GM18499 (cell line): ENCODE measurements around the gene ALOX12B.
"Not testable (repeated sequence)": the region's sequence is repeated elsewhere in the genome, so short reads cannot be mapped to it uniquely, and the experiment has no call there.

Source experiments
- ATAC-seq: cut with Tn5 transposase; IDR thresholded peaks from one replicate; pipeline ENCODE4 v1.9.1; 2021; ENCODE audit warnings: moderate number of reproducible peaks; ENCODE audit not compliant: insufficient read depth, unreplicated experiment

The ALOX12B gene

DNA sequence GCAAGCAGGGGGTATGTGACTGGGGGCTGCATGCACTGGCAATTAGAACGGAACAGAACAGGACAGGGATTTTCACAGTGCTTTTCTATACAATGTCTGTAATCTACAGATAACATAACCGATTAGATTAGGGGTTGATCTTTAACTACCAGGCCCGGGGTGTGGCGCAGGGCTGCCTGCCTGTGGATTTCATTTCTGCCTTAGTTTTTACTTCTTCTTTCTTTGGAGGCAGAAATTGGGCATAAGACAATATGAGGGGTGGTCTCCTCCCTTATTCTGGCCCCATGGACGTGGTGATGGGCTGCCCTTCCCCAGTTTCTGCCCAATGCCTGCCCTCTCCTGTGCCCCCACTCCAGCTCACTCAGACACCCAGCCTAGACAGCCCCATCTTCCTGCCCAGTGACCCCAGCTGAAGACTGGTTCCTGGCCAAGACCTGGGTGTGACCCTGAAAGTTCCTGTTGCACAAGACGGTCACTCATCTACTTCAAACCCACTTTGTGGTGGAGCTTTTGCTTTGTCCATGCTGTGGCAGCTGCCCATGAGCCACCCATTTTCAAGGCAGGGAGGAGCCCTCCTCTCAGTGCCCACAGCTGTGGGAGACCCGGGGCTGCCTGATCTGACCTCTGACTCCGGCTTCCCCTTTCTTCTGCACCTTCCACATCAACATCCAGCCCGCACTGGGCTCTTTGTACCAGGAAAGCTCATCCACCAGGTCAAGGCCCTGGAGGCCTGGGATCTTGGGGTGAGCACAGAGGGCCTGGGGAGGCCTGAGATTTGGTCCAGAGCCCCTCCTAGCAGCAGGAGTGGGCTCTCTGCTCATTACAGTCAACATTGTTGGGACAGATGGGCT lies 18.6 kb downstream of the ALOX12B start:
- no peak for ATAC-seq

GRCh38 chr17:8067806-8068205 lies 19.7 kb downstream of the ALOX12B start:
- ATAC-seq: no peak

GRCh38 chr17:8066841-8067775 lies 20.4 kb downstream of the ALOX12B start:
- no peak for ATAC-seq

GRCh38 chr17:8064561-8065019 lies 22.9 kb downstream of the ALOX12B start:
- ATAC-seq: no peak

DNA sequence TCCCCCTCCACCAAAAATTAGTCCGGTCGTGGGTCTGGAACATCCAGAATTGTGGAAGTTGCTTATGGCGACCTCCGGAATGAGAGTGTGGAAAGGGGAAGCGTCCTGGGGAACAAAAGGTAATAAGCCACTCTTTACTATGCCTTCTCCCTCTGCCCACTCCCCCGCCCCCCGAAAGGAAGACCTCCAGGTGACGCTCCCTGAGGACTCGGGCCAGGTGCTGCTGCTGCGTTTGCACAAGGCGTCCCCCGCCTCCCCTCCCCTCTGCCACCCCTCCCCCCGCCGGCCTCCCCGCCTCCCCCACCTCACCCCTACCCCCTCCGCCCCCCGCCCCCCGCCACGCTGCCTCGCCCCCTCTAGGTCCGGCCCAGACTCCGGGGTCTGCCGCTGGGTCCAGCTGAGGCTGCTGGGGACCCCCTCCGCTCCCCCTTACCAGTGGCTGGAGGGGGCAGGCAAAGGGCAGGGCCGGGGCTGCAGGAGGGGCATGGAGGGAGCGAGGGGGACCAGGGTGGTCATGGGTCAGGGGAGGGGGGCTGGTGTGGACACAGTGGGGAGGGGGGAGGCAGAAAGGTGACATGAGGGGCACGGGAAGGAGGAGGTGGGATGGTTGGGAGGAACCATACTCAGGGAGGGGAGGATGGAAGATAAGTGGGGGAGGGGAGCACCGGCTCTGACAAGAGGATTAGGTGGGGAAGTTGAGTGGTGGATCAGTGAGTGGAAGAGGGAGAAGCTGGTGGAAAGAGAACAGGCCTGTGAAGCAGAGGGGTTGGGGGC lies 23.6 kb downstream of the ALOX12B start:
- ATAC-seq: no peak

DNA sequence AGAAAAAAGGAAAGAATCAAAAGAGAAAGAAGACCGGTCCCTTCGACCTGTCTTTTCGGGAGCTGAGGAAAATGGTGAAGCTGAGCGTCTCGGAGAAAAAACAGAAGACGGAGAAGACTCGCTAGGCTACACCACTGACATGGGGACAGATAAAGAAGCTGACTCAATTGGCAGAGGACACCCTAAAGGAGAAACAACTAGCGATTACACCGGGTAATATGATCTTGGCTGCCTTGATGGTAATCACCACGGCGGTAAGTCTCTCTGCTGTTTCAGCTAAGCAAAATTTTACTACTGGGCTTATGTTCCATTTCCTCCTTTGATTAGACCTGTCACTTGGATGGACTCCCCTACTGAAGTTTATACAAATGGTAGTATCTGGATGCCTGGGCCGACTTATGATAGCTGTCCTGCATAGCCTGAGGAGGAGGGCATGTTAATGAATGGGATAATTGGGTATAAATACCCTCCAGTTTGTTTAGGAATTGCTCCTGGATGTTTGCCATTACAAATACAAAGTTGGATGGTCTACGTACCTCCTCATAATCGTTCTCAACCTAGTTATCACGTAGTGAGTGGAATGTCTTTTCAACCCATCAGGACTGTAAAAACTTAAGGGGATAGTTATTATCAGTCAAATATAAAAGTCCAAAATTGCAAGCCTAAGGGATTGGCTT lies 24.6 kb downstream of the ALOX12B start:
- no peak for ATAC-seq

DNA sequence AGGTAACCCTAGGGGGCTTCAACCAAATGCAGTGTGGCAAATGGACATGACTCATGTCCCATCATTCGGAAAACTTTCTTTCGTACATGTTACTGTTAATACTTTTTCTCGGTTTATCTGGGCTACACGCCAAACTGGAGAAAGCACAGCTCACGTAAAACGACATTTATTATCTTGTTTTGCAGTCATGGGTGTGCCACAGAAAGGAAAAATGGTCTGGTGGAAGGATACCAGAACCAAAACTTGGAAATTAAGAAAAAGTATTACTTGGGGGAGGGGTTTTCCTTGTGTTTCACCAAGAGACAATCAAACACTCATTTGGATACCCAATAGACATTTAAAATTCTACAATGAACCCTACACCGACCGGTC lies 25.1 kb downstream of the ALOX12B start:
- ATAC-seq: no peak

GRCh38 chr17:8061851-8062250 lies 25.7 kb downstream of the ALOX12B start:
- not testable (repeated sequence) for ATAC-seq

GRCh38 chr17:8060274-8060673 lies 27.2 kb downstream of the ALOX12B start:
- ATAC-seq: no peak

- no peak for ATAC-seq
Observed at GRCh38 chr17:8059131-8059530, 28.4 kb downstream of the ALOX12B start.

DNA sequence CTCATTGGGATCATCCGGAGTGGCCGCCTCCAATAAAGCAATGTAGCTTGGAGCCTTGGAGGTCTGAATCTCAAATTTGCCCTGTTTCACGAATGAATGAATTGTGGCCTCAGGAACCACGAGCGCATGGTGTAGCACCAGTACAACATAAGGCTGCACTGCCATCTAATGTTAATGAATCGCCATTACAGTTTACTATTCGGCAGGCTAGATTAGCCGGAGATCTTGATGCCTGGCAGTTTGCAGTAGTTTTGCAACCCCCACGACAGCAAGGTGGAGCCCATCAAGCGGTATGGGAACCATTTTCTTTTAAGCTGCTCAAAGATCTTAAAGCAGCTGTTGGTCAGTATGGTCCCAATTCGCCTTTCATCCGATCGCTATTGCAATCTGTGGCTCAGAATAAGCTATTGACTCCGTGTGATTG lies 29.8 kb downstream of the ALOX12B start:
- no peak for ATAC-seq

DNA sequence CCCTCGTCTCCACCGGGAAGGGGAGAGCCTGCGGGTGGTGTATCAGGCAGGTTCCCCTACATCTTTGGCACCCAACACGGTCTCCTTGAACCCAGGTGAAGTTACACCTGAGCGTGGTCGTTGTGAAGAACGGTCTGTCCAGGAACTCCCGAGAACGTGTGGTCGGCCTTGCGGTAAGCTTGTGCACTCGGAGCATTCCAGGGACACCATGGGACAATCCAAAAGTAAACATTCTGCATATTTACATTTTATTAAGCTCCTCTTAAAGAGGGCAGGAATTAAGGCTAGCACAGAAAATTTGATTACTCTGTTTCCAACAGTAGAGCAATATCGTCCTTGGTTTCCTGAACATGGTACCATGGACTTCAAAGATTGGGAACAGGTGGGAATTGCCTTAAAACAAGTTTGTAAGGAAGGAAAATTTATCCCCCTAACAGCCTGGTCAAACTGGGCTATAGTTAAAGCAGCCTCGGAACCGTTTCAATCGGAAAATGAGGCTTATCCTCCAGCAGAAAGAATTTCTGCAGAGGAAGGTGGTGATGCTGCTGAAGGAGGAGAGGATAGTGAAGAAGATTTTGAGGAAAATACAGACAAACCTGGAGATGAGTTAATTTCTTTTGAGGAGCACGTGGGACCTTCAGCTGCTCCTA lies 30.4 kb downstream of the ALOX12B start:
- ATAC-seq: no peak

- ATAC-seq: no peak
Observed at GRCh38 chr17:8056232-8056975, 31.1 kb downstream of the ALOX12B start.

DNA sequence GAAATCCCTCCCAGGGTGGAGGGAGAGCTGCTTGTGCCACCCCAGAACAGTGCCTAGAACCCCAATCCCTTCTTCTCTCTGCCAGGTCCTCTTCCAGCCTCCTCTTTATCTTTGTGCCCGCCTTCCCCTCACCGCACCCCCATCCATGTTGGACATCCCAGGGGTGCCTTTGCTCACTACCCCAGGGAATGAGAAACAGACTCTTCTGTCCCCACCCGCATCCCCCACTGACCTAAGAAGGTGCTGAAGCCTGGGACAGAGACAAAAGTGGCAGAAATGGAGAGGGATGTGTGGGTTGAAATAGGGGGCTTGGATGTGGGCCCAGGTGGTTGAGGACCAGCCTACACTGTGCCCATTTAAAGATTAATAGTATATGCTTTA lies 31.7 kb downstream of the ALOX12B start:
- no peak for ATAC-seq

- no peak for ATAC-seq
Observed at GRCh38 chr17:8053600-8053999, 33.9 kb downstream of the ALOX12B start.

DNA sequence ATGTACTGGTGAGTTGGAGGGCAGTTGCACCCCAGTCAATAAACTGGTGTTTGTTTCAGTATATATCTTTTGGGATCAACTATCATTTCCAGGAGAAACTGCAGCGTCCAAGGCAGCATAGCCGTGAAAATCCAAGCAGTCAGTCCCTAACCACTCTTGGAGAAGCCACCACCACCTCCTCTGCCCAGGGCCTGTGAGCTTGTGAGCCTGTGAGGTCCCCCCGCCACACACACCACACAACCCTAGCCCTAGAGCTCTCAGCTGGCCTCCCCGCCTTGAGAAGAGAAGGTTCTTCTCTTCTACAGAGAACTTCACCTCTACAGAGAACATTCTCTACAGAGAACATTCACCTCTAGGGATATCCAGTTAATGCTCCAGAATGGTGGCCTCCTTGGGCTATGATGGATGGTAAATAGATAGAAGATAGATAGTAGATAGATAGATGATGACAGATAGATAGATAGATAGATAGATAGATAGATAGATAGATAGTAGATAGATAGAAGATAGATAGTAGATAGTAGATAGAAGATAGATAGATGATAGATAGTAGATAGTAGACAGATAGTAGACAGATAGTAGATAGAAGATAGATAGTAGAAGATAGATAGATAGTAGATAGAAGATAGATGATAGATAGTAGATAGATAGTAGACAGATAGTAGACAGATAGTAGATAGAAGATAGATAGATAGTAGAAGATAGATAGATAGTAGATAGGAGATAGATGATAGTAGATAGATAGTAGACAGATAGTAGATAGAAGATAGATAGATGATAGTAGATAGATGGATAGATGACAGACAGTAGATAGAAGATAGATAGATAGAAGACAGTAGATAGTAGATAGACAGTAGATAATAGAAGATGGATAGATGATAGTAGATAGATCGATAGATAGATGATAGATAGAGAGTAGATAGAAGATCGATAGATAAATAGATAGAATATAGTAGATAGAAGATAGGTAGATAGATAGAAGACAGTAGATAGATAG lies 35.0 kb downstream of the ALOX12B start:
- ATAC-seq: no peak

DNA sequence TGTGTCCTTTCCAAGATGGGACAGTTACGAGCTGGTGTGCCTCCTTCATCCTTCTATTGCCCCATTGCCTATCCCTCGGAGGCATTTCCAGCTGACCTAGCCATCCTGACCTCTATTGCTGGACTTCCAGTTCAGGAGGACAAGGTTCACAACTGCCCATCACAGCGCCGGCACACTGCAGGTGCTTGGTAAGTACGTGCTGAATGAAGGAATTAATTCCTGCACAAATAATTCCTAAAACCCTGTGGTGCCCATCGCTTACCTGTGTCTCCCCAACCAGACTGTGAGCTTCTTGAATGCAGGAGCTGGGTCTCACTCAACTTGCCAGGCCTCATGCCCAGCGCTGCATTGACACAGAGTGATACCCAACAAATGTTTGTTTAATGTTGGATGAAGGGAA lies 35.7 kb downstream of the ALOX12B start:
- no peak for ATAC-seq

DNA sequence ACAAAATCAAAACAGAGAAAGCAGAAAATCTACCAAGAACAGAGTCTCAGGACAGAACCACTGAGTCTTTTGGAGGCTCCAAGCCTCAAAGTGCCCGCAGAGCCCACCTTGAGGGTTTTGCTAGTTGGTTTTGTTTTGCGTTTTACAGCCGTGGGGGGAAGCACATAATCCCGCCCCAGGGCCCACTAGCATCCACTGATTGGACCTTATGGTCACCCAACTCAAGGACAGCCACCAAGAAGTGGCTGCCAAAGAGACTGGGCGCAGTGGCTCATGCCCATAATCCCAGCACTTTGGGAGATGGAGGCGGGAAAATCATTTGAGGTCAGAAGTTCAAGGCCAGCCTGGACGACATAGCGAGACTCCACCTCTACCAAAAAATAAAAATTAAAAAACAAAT lies 38.8 kb downstream of the ALOX12B start:
- ATAC-seq: no peak
